Mesothelial cell of epicardium (in vitro differentiated cells): ENCODE data around the gene UQCRH. TPM values are rescaled to one million over a fixed set of nuclear protein-coding genes. Genes with fewer than 3 reads are reported as not detected.

ENCODE experiments used
- DNase-seq, 2 experiments: peaks; one replicate each; pipeline ENCODE4 v3.0.0; 2021; ENCODE audit warnings: low spot score in 2 of 2; ENCODE audit not compliant: unreplicated experiment in 2 of 2
- H3K27ac Mint-ChIP-seq: 2 replicates; pipeline ENCODE4 v1.8.0; 2021; ENCODE audit warnings: mixed read lengths
- H3K27me3 Mint-ChIP-seq: 2 replicates; pipeline ENCODE4 v1.8.0; 2021; ENCODE audit warnings: low read depth, mixed read lengths
- H3K36me3 Mint-ChIP-seq: 2 replicates; pipeline ENCODE4 v1.8.0; 2021; ENCODE audit warnings: mixed read lengths
- H3K4me1 Mint-ChIP-seq: 2 replicates; pipeline ENCODE4 v1.8.0; 2021; ENCODE audit warnings: mixed read lengths
- H3K4me3 Mint-ChIP-seq: 2 replicates; pipeline ENCODE4 v1.8.0; 2021; ENCODE audit warnings: mild to moderate bottlenecking, moderate library complexity, mixed read lengths
- H3K9me3 Mint-ChIP-seq: 2 replicates; pipeline ENCODE4 v1.8.0; 2021; ENCODE audit warnings: mixed read lengths
- total RNA-seq: library from RNA; stranded (reverse); gene quantifications from 3 replicates; pipeline ENCODE4 v1.2.1, GENCODE V29; 2021
- TF ChIP-seq, protein P1 (sequence below): fragments of 200-600 bp; sonication (generic); IDR thresholded peaks from one replicate; pipeline ENCODE4 v1.5.0; 2021; ENCODE audit warnings: antibody characterized with exemption; ENCODE audit not compliant: unreplicated experiment

UQCRH gene
- total RNA-seq, 1 donor from 2014 or later = 205 TPM

DNA sequence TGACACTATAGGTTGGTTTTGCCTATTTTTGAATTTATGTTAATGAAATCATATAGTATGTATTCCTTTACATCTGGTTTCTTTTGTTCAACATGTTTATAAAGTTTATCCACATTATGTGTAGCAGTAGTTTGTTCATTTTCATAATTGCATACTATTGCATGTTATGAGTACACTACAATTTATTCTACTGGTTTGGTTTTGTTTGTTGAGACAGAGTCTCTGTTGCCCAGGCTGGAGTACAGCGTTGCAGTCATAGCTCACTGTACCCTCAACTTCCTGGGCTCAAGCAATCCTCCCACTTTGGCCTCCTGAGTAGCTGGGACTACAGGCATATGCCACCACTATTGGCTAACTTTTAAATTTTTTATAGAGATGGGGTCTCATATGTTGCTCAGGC is 34.9 kb upstream of the UQCRH start:
- Mint-ChIP-seq H3K9me3 (no peaks in the 10 kb centered on the region), H3K4me1 (no peaks in the 10 kb centered on the region), H3K27me3 (no peaks in the 10 kb centered on the region), H3K27ac (no peak overlapping the region), H3K4me3 (no peak overlapping the region), H3K36me3 (peaks cover 19% of the 10 kb centered on the region)
- TF ChIP-seq, protein P1, sequence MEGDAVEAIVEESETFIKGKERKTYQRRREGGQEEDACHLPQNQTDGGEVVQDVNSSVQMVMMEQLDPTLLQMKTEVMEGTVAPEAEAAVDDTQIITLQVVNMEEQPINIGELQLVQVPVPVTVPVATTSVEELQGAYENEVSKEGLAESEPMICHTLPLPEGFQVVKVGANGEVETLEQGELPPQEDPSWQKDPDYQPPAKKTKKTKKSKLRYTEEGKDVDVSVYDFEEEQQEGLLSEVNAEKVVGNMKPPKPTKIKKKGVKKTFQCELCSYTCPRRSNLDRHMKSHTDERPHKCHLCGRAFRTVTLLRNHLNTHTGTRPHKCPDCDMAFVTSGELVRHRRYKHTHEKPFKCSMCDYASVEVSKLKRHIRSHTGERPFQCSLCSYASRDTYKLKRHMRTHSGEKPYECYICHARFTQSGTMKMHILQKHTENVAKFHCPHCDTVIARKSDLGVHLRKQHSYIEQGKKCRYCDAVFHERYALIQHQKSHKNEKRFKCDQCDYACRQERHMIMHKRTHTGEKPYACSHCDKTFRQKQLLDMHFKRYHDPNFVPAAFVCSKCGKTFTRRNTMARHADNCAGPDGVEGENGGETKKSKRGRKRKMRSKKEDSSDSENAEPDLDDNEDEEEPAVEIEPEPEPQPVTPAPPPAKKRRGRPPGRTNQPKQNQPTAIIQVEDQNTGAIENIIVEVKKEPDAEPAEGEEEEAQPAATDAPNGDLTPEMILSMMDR = no peak
- no peak for DNase-seq

DNA sequence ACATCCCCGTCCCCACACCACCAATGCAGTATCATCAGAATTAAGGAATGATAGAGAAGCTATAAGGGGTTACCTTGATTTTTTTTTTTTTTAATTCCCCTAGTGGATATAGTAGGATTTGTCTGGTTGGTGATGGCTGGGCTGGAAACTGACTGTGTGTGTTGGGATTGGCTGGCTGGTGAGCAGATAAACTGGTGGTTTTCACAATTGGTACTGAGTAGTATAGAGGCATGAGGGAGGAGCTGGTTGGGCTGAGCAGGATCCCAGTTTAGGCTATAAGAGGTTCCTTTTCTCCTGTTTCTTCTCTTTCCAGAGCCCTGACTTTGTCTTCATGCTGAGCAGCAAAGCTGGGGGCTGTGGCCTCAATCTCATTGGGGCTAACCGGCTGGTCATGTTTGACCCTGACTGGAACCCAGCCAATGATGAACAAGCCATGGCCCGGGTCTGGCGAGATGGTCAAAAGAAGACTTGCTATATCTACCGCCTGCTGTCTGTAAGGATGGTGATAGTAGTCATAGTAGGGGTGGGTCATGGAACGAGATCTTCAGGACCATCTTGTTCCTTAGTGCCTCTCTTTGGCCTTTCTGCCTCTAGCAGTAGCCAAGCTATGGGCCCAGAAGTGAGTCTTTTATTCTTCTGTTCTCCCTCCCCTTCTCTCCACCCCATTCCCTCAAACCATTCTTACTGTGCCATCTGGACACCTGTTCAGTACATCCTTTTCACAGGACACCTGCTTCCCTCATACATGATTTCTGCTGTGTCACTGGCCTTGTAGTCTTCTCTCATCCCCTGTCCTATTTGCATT is 29.1 kb upstream of the UQCRH start:
- Mint-ChIP-seq H3K27ac (no peak overlapping the region), H3K4me3 (no peak overlapping the region), H3K36me3 (peaks cover 23% of the 10 kb centered on the region), H3K4me1 (no peaks in the 10 kb centered on the region), H3K9me3 (no peaks in the 10 kb centered on the region), H3K27me3 (no peaks in the 10 kb centered on the region)
- TF ChIP-seq, protein P1 = no peak
- no peak for DNase-seq

DNA sequence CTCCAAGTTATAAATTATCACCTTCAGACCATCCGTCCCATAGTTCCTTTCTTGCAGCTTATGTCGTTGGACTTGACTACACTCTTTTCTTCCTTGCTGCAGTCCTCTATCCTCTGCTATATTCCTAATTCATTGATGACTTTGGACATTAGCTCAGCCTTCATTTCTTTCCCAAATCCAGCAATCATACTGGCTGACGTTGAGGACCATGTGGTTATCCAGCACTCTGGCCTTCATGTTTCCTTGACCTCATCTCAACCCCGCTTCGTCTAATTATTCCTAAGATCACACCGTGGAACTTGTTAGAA is 28.5 kb upstream of the UQCRH start:
- Mint-ChIP-seq H3K27ac (no peak overlapping the region), H3K36me3 (peaks cover 22% of the 10 kb centered on the region), H3K27me3 (no peaks in the 10 kb centered on the region), H3K9me3 (no peaks in the 10 kb centered on the region), H3K4me1 (no peaks in the 10 kb centered on the region), H3K4me3 (no peak overlapping the region)
- DNase-seq = no peak
- TF ChIP-seq, protein P1 = no peak

DNA sequence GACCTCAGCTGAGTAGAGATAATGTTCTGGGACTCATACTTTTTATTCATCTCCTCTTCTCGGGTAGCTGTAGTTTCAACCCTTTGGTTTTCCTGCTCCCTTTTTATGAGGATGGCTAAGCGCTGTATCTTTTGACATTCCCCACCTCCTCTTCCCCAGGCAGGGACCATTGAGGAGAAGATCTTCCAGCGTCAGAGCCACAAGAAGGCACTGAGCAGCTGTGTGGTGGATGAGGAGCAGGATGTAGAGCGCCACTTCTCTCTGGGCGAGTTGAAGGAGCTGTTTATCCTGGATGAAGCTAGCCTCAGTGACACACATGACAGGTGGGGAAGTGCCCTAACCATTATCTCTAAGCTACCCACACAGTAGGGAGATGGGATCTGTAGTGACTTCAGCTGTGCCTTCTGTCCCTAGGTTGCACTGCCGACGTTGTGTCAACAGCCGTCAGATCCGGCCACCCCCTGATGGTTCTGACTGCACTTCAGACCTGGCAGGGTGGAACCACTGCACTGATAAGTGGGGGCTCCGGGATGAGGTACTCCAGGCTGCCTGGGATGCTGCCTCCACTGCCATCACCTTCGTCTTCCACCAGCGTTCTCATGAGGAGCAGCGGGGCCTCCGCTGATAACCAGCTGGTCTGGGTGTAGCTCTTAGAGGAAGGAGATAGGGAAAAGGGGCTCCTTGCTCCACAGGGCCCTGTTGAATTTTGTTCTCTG is 25.7 kb upstream of the UQCRH start:
- Mint-ChIP-seq H3K36me3 (peaks cover 27% of the 10 kb centered on the region), H3K9me3 (no peaks in the 10 kb centered on the region), H3K27ac (no peak overlapping the region), H3K27me3 (no peaks in the 10 kb centered on the region), H3K4me3 (no peak overlapping the region), H3K4me1 (no peaks in the 10 kb centered on the region)
- no peak for DNase-seq
- TF ChIP-seq, protein P1 = no peak

DNA sequence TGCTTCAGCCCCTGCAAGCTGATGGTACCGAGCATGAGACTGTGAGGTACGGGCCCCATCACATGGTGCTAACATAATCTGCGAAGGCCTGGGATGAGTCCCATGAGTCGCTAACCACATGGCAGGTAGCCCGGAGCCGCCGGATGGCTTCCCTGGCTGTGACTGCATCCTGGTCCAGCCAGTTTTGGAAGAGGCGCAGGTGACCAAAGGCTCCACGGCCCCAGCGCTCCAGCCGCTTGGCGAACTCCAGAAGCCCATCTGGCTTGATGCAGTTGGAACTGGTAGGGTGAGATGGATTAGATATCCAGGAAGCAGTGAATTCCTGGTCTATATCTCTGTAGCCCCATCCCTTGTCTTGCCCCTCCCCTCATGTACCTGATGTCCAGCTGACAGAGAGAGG is 24.7 kb upstream of the UQCRH start:
- Mint-ChIP-seq H3K27me3 (no peaks in the 10 kb centered on the region), H3K27ac (peak overlapping the region; percentile 37), H3K9me3 (no peaks in the 10 kb centered on the region), H3K36me3 (peaks cover 30% of the 10 kb centered on the region), H3K4me3 (no peak overlapping the region), H3K4me1 (no peaks in the 10 kb centered on the region)
- DNase-seq = no peak
- TF ChIP-seq, protein P1 = no peak
